AG04449 (cell line): ENCODE results near the gene ENPP7.

Source experiments
- CTCF ChIA-PET: fragments of 350-600 bp; formaldehyde crosslinking; extraction: SDS; loops from one replicate; lab custom pipeline; 2021; ENCODE audit warnings: antibody characterized with exemption; lab: Yijun Ruan, JAX
- POLR2A ChIA-PET: fragments of 400-600, 350-600 bp; formaldehyde crosslinking; extraction: SDS; loops from one replicate; lab custom pipeline; 2020; ENCODE audit warnings: antibody characterized with exemption, inconsistent platforms; lab: Yijun Ruan, JAX
- DNase-seq: peaks from one replicate; pipeline ENCODE4 v3.0.0-alpha.2; 2010; ENCODE audit warnings: low read depth, low spot score
- H3K4me3 ChIP-seq: 2 replicates; pipeline ENCODE4 v1.5.1; 2011; ENCODE audit warnings: low read depth, mild to moderate bottlenecking, control low read depth, low read length
- CTCF ChIP-seq: IDR thresholded peaks from one replicate; pipeline ENCODE4 v1.5.1; 2011; ENCODE audit warnings: mild to moderate bottlenecking, moderate library complexity, low read length, control low read depth, inconsistent platforms; ENCODE audit not compliant: insufficient read depth; ENCODE audit errors: missing control alignments

The ENPP7 gene

DNA sequence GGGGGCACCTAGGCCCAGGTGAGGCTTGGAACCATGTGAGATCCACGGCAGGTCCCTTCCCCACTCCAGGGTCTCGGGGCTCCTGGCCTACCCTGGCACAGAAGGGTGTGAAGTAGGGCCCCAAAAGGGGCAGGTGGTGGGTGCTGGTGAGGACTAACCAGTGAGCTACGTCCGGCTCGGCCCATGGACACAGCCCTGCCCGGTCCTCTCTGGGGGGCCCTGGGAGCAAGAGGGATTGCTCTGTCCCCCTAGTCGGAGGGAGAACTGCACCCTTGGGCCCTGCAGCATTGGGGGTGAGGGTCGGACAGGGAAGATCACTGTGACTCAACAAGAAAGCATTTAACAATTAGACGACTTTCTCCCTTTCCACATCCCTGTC, 2.9 kb downstream of the ENPP7 start:
- TF ChIP-seq CTCF, result no peak
- no peak for DNase-seq
- ChIA-PET POLR2A (no interaction called here), CTCF (interaction anchor here (2.4 to 4.6 kb wide), 2 partner anchors 8 to 12 kb away, joined by 8 to 30 read pairs; no protein-coding TSS in a partner anchor)
- no peak overlapping the region for H3K4me3 ChIP-seq

- ChIA-PET POLR2A (no interaction called here), CTCF (interaction anchor here (4.6 kb wide), 1 partner anchor 7 kb away, joined by 30 read pairs; no protein-coding TSS in a partner anchor)
- no peak for TF ChIP-seq CTCF
- no peak for DNase-seq
- no peak overlapping the region for H3K4me3 ChIP-seq
Observed at GRCh38 chr17:79735096-79735495, 4.4 kb downstream of the ENPP7 start.

DNA sequence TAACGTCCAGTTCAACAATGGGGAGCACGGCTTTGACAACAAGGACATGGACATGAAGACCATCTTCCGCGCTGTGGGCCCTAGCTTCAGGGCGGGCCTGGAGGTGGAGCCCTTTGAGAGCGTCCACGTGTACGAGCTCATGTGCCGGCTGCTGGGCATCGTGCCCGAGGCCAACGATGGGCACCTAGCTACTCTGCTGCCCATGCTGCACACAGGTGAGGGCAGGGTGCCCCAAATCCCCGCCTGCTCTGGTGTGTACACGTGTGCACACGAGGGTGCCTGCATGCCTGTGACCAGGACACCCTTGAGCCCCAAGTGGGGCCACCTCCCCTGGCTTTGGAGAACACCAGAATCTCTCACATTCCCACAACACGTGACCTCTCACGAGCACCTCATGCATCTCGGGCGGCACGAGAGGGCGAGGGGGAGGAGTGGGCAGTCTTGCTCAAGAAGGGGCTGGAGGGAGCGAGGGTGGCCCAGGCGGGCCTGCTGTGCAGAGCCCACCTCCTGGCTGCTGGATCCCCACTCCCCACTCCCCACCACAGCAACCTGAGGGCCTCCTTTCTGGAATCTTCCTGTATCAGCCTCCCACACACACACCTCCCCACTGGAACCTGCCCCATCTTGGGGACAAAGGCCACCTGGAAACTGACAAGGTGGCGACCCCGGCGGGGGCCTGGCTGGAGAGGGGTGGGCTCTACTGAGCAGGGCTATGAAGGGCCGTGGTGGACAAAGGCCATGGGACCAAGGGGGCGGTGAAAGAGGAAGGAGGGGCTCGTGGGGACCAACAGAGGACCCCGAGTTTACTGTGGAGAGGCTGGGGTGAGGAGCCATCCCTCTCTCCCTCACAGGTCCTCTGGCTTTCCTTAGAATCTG, 6.5 kb downstream of the ENPP7 start:
- no peak for DNase-seq
- no peak overlapping the region for H3K4me3 ChIP-seq
- CTCF ChIA-PET, result no interaction called here
- POLR2A ChIA-PET, result no interaction called here
- no peak for TF ChIP-seq CTCF

DNA sequence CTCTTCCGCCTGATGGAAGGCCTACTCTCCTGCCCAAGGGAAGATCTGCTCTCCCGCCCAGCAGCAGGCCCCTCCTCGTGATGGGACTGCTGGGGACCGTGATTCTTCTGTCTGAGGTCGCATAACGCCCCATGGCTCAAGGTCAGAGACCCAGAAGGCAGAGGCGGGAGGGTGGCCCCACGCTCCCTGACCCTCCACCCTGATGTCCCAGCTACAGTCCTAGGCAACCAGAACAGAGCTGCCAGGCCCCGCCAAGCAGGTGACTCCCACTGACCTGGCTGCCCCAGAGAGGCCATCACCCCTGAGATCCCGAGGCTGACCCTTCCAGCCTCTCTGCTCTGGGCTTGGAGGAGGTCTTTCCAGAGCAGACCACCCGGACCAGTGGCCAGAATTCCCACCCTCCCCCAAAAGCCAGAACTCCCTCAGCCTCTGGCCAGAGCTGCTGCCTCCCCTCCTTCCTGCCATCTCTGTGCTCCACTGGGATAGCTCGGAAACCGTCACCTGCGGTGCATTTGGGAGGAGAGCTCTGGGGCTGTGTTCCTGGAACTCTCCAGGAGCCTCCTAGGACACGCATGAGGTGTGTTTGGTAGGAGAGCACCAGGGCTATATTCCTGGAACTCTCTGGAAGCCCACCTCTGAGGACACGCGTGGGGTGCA, 7.3 kb downstream of the ENPP7 start:
- ChIA-PET CTCF (no interaction called here), POLR2A (no interaction called here)
- no peak overlapping the region for H3K4me3 ChIP-seq
- TF ChIP-seq CTCF, result no peak
- DNase-seq, result no peak

DNA sequence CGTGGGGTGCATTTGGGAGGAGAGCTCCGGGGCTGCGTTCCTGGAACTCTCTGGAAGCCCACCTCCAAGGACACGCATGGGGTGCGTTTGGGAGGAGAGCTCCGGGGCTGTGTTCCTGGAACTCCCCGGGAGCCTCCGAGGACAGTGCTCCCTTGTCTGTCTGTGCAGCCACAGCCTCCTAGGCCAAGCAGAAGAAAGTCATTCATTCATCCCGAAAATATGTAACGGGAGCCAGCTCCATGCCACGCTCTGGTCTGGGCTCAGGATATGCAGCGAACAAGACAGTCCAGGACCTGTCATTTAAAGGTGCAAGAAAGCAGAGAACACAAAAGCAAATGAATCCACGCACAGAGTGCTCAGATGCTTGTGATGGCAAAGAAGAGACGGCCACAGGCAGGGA, 7.9 kb downstream of the ENPP7 start:
- POLR2A ChIA-PET, result no interaction called here
- H3K4me3 ChIP-seq, result no peak overlapping the region
- TF ChIP-seq CTCF, result no peak
- no peak for DNase-seq
- CTCF ChIA-PET, result interaction anchor here (0.9 kb wide), 1 partner anchor 253 kb away, joined by 3 read pairs; no protein-coding TSS in a partner anchor
